ENCODE results near the gene GPR137C.

Gene GPR137C

GRCh38 chr14:52552063-52552988 is at the start of gene GPR137C, which contains the start of gene TXNDC16:
GPR137C (plus strand) TSS chr14:52552836; CDS start chr14:52553148, 312 bp downstream.
TXNDC16 (minus strand) TSS chr14:52552505; CDS start chr14:52543557, 8,948 bp downstream.
- peak; percentile 99 for DNase-seq (ENCODE audit: low read depth)

- no peak for DNase-seq (ENCODE audit: low read depth)
Measured at GRCh38 chr14:52513249-52513648, 39.4 kb upstream of the GPR137C start.

- no peak for DNase-seq (ENCODE audit: low read depth)
Measured at GRCh38 chr14:52514046-52514811, 38.4 kb upstream of the GPR137C start.

DNA sequence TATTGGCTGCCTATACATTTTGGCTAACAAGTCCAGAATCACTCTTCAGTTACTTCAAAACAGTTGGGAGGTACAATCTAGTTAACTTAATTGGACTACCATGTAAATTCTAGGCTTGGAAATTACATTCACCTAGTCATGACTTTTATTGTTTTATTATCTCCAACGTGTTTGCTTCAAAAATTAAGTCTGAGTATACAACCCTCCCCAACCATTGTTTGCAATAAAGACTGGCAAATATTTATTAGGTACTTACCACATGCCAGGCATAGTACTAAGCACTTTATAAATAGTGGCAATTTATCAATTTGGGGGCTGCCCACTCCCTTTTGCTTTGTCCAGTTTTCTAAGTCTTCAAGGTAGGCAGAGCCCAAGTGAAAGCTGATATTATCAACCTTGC is 30.6 kb upstream of the GPR137C start:
- no peak for DNase-seq (ENCODE audit: low read depth)

DNA sequence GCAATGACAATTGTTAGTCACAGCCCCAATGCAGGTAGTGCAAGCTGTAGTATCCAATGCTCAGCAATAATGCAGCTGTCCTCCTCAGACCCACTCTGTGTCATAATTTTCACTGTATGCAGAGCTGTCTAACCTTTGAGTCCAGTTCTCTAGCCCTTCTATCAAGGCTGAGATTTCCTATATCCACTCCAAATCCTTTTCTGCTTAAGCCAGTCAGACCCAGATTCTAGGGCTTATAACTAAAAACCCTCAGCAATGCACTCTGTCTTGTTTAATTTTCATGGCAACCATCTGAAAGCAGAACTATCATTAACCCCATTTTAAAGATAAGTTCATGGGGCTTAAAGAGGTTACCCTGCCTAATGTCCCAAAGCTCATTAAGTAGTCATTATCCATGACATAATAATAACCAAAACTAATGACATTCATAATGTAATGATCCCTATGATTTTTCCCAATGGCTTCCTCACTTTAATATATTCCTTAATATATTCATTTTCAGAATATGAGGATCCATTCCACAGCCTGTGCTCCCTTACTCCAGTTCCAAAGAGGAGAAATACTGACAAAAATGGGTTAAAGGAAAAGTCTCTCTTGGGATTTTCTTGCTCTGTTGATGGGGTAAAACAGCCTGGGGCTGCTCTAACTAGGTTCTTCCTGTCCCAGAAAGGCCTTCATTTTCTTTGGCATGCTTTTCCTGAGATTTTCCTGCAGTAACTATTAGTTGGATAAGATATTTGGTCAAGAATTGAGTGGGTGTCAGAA is 29.9 kb upstream of the GPR137C start:
- no peak for DNase-seq (ENCODE audit: low read depth)

- DNase-seq (ENCODE audit: low read depth): no peak
Measured at GRCh38 chr14:52527052-52527451, 25.6 kb upstream of the GPR137C start.

DNA sequence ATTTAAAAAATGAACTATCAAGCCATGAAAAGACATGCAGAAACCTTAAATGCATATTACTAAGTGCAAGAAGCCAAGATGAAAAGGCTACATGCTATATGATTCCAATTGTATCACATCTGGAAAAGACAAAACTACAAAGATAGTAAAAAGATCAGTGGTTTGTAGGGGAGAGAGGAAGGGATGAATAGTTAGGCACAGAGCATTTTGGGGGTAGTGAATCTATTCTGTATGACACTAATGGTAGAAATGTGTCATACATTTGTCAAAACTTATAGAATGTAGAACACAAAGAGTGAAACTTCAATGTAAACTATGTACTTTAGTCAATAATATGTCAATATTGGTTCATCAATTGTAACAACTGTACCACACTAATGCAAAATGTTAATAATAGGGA is 21.2 kb upstream of the GPR137C start:
- DNase-seq (ENCODE audit: low read depth): no peak

GRCh38 chr14:52536269-52536668 is 16.4 kb upstream of the GPR137C start:
- DNase-seq (ENCODE audit: low read depth): no peak

- no peak for DNase-seq (ENCODE audit: low read depth)
Measured at GRCh38 chr14:52538623-52539022, 14.0 kb upstream of the GPR137C start.

- no peak for DNase-seq (ENCODE audit: low read depth)
Measured at GRCh38 chr14:52545584-52546317, 6.9 kb upstream of the GPR137C start.

DNA sequence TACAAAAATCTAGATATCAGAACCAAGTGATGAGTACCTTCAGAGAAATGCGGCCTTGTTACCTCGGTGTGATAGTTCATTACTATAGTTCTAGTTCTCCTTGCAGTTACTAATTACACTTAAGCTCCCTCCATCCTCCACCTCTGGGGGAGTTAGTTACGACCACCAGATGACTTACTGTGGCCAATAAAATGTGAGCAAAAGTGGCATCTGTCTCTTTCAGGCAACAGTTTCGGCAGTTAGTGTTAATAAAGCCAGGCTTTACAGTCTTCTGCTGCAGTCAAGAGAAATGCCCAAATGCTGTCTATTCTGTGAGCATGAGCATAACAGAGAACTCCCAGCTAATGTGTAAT is 6.3 kb upstream of the GPR137C start:
- no peak for DNase-seq (ENCODE audit: low read depth)

DNA sequence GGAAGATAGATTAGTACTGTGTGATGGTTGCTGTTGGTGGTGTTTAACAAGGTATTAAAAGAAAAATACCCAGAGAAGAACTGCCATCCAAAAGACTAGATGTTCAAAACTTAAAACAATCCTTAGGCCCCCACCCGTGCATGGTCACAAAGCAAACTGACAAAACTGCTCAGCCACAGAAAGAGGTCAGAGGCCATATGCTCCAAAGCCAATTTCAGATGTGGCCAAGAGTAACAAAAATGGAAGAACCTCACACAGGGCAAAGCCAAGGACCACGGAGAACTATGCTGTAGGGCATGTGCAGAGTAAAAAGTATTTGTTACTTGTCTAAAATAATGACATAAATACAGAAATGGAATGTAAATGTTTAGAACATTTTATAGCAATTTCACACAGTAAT is 5.6 kb upstream of the GPR137C start:
- no peak for DNase-seq (ENCODE audit: low read depth)

- DNase-seq (ENCODE audit: low read depth): no peak
Measured at GRCh38 chr14:52547526-52547925, 5.1 kb upstream of the GPR137C start.

- DNase-seq (ENCODE audit: low read depth): no peak
Measured at GRCh38 chr14:52550661-52551060, 2.0 kb upstream of the GPR137C start.

DNA sequence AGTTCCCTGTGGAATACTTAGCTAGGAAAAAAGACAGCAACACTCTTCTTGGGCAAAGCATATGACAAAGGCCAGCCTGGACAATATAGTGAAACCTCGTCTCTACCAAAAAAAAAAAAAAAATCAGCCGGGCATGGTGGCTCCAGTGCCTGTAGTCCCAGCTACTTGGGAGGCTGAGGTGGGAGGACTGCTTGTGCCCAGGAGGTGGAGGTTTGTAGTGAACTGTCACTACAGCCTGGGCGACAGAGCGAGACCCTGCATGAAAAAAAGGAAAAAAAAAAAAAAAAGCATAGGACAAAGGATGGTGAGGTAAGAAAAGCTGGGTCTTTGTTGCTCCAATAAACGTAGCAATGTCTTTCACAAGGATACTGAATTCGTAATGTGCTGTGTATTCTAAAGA is 1.4 kb upstream of the GPR137C start:
- DNase-seq (ENCODE audit: low read depth): no peak

- no peak for DNase-seq (ENCODE audit: low read depth)
Measured at GRCh38 chr14:52551696-52552062, 957 bp upstream of the GPR137C start.

DNA sequence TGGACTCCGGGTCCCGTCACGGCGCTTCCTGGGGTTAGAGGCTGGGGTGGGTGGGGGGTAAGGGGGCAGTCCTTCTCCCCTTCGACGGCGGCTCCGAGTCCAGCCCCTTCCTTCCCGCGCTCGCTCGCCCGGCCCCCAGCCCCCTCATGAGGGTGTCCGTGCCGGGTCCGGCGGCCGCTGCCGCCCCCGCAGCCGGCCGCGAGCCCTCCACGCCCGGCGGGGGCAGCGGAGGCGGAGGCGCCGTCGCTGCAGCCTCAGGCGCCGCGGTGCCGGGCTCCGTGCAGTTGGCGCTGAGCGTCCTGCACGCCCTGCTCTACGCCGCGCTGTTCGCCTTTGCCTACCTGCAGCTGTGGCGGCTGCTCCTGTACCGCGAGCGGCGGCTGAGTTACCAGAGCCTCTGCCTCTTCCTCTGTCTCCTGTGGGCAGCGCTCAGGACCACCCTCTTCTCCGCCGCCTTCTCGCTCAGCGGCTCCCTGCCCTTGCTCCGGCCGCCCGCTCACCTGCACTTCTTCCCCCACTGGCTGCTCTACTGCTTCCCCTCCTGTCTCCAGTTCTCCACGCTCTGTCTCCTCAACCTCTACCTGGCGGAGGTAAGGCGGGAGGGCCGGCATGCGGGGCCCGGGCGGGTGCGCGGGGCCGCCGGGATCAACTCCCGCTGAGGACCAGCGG is 500 bp downstream of the GPR137C start:
- DNase-seq (ENCODE audit: low read depth): peak; percentile 19

- peak; percentile 79 for DNase-seq (ENCODE audit: low read depth)
Measured at GRCh38 chr14:52553671-52554575, 1.3 kb downstream of the GPR137C start.

DNA sequence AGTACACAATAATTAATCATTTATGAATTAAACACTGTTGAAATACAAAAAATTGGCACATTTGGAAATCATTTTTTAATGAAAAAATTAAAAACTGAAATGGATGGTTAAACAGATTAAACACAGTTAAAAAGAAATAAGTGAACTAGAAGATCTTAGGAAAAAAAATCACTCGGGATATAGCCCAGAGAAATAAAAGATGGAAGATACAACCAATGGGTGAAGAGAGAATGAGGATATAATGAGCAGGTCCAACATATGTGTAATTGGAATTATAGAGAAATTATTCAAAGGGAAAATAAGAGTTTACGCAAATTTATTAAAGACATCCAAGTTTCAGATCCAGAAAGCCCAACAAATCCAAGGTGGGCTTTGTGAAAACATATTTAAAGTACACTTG is 6.1 kb downstream of the GPR137C start:
- no peak for DNase-seq (ENCODE audit: low read depth)

- DNase-seq (ENCODE audit: low read depth): no peak
Measured at GRCh38 chr14:52563120-52563519, 10.5 kb downstream of the GPR137C start.
